Ishikawa (cell line): ENCODE data around the gene ZNF789.

Experiments
- CEBPB ChIP-seq: IDR thresholded peaks from 2 replicates; pipeline ENCODE4 v1.6.1; 2012
- EGR1 ChIP-seq: IDR thresholded peaks from 2 replicates; pipeline ENCODE4 v1.6.1; 2012
- EP300 ChIP-seq: IDR thresholded peaks from 2 replicates; pipeline ENCODE4 v1.6.1; 2012; ENCODE audit warnings: borderline replicate concordance
- MAX ChIP-seq: IDR thresholded peaks from 2 replicates; pipeline ENCODE4 v1.6.1; 2012
- REST ChIP-seq: IDR thresholded peaks from 2 replicates; pipeline ENCODE4 v1.6.1; 2012; ENCODE audit warnings: low read depth, mild to moderate bottlenecking
- TAF1 ChIP-seq: IDR thresholded peaks from 2 replicates; pipeline ENCODE4 v1.6.1; 2012; ENCODE audit warnings: low read depth, mild to moderate bottlenecking

GRCh38 chr7:99447943-99448342 is 24.7 kb upstream of the ZNF789 start:
- TF ChIP-seq REST = no peak
- TF ChIP-seq TAF1 = no peak
- no peak for TF ChIP-seq EGR1
- TF ChIP-seq EP300 = no peak
- TF ChIP-seq CEBPB = no peak
- no peak for TF ChIP-seq MAX
